B cell (primary cell): Measurements from ENCODE around the gene PRLR. TPM values are rescaled to one million over a fixed set of nuclear protein-coding genes. Genes with fewer than 3 reads are reported as not detected.

Source experiments
- ATAC-seq: fragments of 200-7000 bp; cut with Tn5 transposase; one replicate; pipeline ENCODE4 v1.10.0; 2021; ENCODE audit warnings: low read depth, mild to moderate bottlenecking, moderate number of reproducible peaks, moderate library complexity
- CTCF ChIA-PET: fragments of 350-600 bp; sonication (Branson Sonifier 250); formaldehyde crosslinking; loops from one replicate; lab custom pipeline; 2021; ENCODE audit warnings: antibody characterized with exemption, inconsistent platforms; lab: Charles Lee
- POLR2A ChIA-PET: fragments of 350-600 bp; sonication (Branson Sonifier 250); formaldehyde crosslinking; loops from one replicate; lab custom pipeline; 2021; ENCODE audit warnings: antibody characterized with exemption; lab: Charles Lee
- DNase-seq: peaks from one replicate; pipeline ENCODE4 v3.0.0; 2013
- H2AFZ ChIP-seq: 2 replicates; pipeline ENCODE4 v1.6.1; 2012; ENCODE audit warnings: mild to moderate bottlenecking, low read depth, low read length; ENCODE audit not compliant: insufficient read depth, poor library complexity, severe bottlenecking
- H3K27ac ChIP-seq, 2 donors: 1 replicate in 1 of 2; 2 replicates in 1 of 2; pipeline ENCODE4 v1.5.1; 2012 to 2013; ENCODE audit warnings: low read length in 2 of 2, mild to moderate bottlenecking in 2 of 2, moderate library complexity in 1 of 2
- H3K27me3 ChIP-seq, 4 experiments: fragments of 200-600 bp in 1 of 4; sonication (generic) in 1 of 4; replicated peaks in 1 of 4; 1 replicate in 2 of 4; 2 replicates in 2 of 4; pipeline versions ENCODE4 v1.6.1 to v1.7.0; 2013 to 2016; ENCODE audit warnings: low read length in 3 of 4, mild to moderate bottlenecking in 2 of 4, mixed read lengths in 1 of 4, moderate library complexity in 1 of 4; ENCODE audit not compliant: insufficient read depth in 4 of 4, control insufficient read depth in 3 of 4; ENCODE audit errors: control extremely low read depth in 1 of 4
- H3K36me3 ChIP-seq, 2 experiments: replicated peaks in 1 of 2; 1 replicate in 1 of 2; 2 replicates in 1 of 2; pipeline versions ENCODE4 v1.6.1 to v1.7.1; 2013; ENCODE audit warnings: low read length in 1 of 2; ENCODE audit not compliant: insufficient read depth in 2 of 2, control insufficient read depth in 1 of 2; ENCODE audit errors: control extremely low read depth in 1 of 2, extremely low read depth in 1 of 2
- H3K4me1 ChIP-seq, 2 donors: fragments of 200-600 bp in 1 of 2; sonication (generic) in 1 of 2; 1 replicate in 1 of 2; 2 replicates in 1 of 2; pipeline versions ENCODE4 v1.5.1 to v1.6.1; 2013 to 2017; ENCODE audit warnings: low read length in 2 of 2; ENCODE audit not compliant: control insufficient read depth in 2 of 2, insufficient read depth in 2 of 2
- H3K4me2 ChIP-seq: replicated peaks from 2 replicates; pipeline ENCODE3; 2012; ENCODE audit warnings: mild to moderate bottlenecking, low read depth, low read length; ENCODE audit not compliant: poor library complexity, severe bottlenecking
- H3K4me3 ChIP-seq, 5 experiments: fragments of 200-600 bp in 1 of 5; sonication (generic) in 1 of 5; 1 replicate in 3 of 5; 2 replicates in 2 of 5; pipeline versions ENCODE4 v1.5.1 to v1.7.0; 2011 to 2016; ENCODE audit warnings: low read length in 4 of 5, mild to moderate bottlenecking in 4 of 5, low read depth in 2 of 5, control low read depth in 1 of 5, moderate library complexity in 1 of 5; ENCODE audit not compliant: insufficient read depth in 1 of 5; ENCODE audit errors: control extremely low read depth in 1 of 5, extremely low read depth in 1 of 5
- H3K79me2 ChIP-seq: fragments of 200-600 bp; sonication (generic); one replicate; pipeline ENCODE4 v1.6.0; 2016; ENCODE audit warnings: low read length; ENCODE audit not compliant: control insufficient read depth, insufficient read depth
- H3K9ac ChIP-seq: fragments of 200-600 bp; sonication (generic); 2 replicates; pipeline ENCODE4 v1.6.1; 2017; ENCODE audit warnings: mild to moderate bottlenecking, low read length, moderate library complexity
- H3K9me3 ChIP-seq, 3 donors: one replicate each; pipeline versions ENCODE4 v1.6.1 to v1.7.1; 2013; ENCODE audit warnings: low read length in 2 of 3; ENCODE audit not compliant: control insufficient read depth in 2 of 3, insufficient read depth in 1 of 3; ENCODE audit errors: control extremely low read depth in 1 of 3
- H4K20me1 ChIP-seq: 2 replicates; pipeline ENCODE4 v1.6.0; 2012; ENCODE audit warnings: mild to moderate bottlenecking, low read length; ENCODE audit not compliant: insufficient read depth, control insufficient read depth, poor library complexity, severe bottlenecking
- H3K27ac Mint-ChIP-seq: one replicate; pipeline ENCODE4 v1.8.0; 2021; ENCODE audit warnings: mixed read lengths
- H3K27me3 Mint-ChIP-seq: one replicate; pipeline ENCODE4 v1.8.0; 2021; ENCODE audit warnings: mixed read lengths
- H3K4me1 Mint-ChIP-seq: one replicate; pipeline ENCODE4 v1.8.0; 2021; ENCODE audit warnings: mixed read lengths
- H3K4me3 Mint-ChIP-seq: one replicate; pipeline ENCODE4 v1.8.0; 2021; ENCODE audit warnings: mixed read lengths
- H3K9me3 Mint-ChIP-seq: one replicate; pipeline ENCODE4 v1.8.0; 2022; ENCODE audit warnings: mixed read lengths; ENCODE audit not compliant: insufficient read depth
- CTCF ChIP-seq: fragments of 200-600 bp; IDR thresholded peaks from one replicate; pipeline ENCODE4 v1.8.0; 2022; ENCODE audit warnings: antibody characterized with exemption, mild to moderate bottlenecking
- WGBS: methylation state at CpG from one replicate; pipeline ENCODE4 v1.1.5; 2013; ENCODE audit warnings: missing lambda C conversion rate; ENCODE audit not compliant: insufficient coverage; 5-methylcytosine and 5-hydroxymethylcytosine counted together
- intact Hi-C: fragments of 100-400 bp; cut with micrococcal nuclease; formaldehyde crosslinking; loops from one replicate; pipeline ENCODE4 v1.10.0; 2022
- polyA plus RNA-seq: library from polyadenylated mRNA; depleted of rRNA; stranded (reverse); fragments of >200 nt; gene quantifications from 2 replicates; pipeline ENCODE4 v1.2.3, GENCODE V29; 2012
- total RNA-seq, 2 donors: library from RNA; stranded (reverse); fragments of 120-200 nt in 1 of 2; gene quantifications; 1 replicate in 1 of 2; 2 replicates in 1 of 2; pipeline versions ENCODE4 v1.2.3 to v1.2.4, GENCODE V29; 2013 to 2022

Gene PRLR
- total and polyA plus RNA-seq, 2 donors (not counting 1 experiment from before 2014, with no cell fraction given), result 0.39 TPM; not detected in 1

GRCh38 chr5:35201291-35201690 lies 29.0 kb downstream of the PRLR start:
- intact Hi-C loops, result loop anchor here (5.0 kb wide), 1 partner anchor 714 kb away; no protein-coding TSS in a partner anchor

GRCh38 chr5:35199886-35200285 lies 30.4 kb downstream of the PRLR start:
- CTCF ChIA-PET, result no interaction called here
- WGBS, result no CpG with 5 or more reads among the region's 3 CpGs

More at GRCh38 chr5:35201291-35201690, 29.0 kb downstream of the PRLR start:
- H4K20me1 ChIP-seq, result no peaks in the 10 kb centered on the region
- H3K79me2 ChIP-seq, result no peaks in the 10 kb centered on the region
- ChIA-PET CTCF (interaction anchor here (1.0 to 1.2 kb wide), 3 partner anchors 12 to 725 kb away, joined by 3 read pairs; no protein-coding TSS in a partner anchor), POLR2A (no interaction called here)
- Mint-ChIP-seq H3K27me3 (peaks cover 24% of the 10 kb centered on the region), H3K4me3 (no peak overlapping the region), H3K27ac (no peak overlapping the region), H3K9me3 (no peaks in the 10 kb centered on the region), H3K4me1 (peaks cover 5% of the 10 kb centered on the region)
- H3K27ac ChIP-seq, result no peak overlapping the region
- H3K4me1 ChIP-seq, result no peaks in the 10 kb centered on the region
- H3K36me3 ChIP-seq, result no peaks in the 10 kb centered on the region
- H2AFZ ChIP-seq, result no peak overlapping the region
- no peak for ATAC-seq
- TF ChIP-seq CTCF, result no peak
- H3K4me2 ChIP-seq, result no peak overlapping the region
- no CpG with 5 or more reads among the region's 2 CpGs for WGBS
- peaks cover 0 to 5% (median 3%) of the 10 kb centered on the region in 4 experiments for H3K27me3 ChIP-seq
- no peak overlapping the region for H3K4me3 ChIP-seq
- no peak for DNase-seq
- no peaks in the 10 kb centered on the region for H3K9me3 ChIP-seq
- no peak overlapping the region for H3K9ac ChIP-seq

More at GRCh38 chr5:35199886-35200285, 30.4 kb downstream of the PRLR start:
- H3K27me3 Mint-ChIP-seq, result peaks cover 20% of the 10 kb centered on the region
- H3K27ac Mint-ChIP-seq, result no peak overlapping the region
- H3K9me3 Mint-ChIP-seq, result no peaks in the 10 kb centered on the region
- H3K4me1 Mint-ChIP-seq, result peaks cover 17% of the 10 kb centered on the region
- no peak overlapping the region for H3K4me3 Mint-ChIP-seq
- Histone ChIP-seq H3K4me1 (peaks cover 8 to 10% of the 10 kb centered on the region in 2 donors), H3K9me3 (no peaks in the 10 kb centered on the region), H3K27ac (no peak overlapping the region), H3K36me3 (no peaks in the 10 kb centered on the region), H3K79me2 (no peaks in the 10 kb centered on the region), H3K4me3 (no peak overlapping the region), H3K27me3 (peaks cover 0 to 4% (median 0%) of the 10 kb centered on the region in 4 experiments), H4K20me1 (no peaks in the 10 kb centered on the region), H2AFZ (no peak overlapping the region), H3K9ac (no peak overlapping the region), H3K4me2 (no peak overlapping the region)
- POLR2A ChIA-PET, result no interaction called here
- no peak for ATAC-seq
- intact Hi-C loops, result loop anchor here (5.0 kb wide), 1 partner anchor 713 kb away; no protein-coding TSS in a partner anchor
- DNase-seq, result no peak
- TF ChIP-seq CTCF, result no peak
